HG03060 (cell line): ENCODE results near the gene CHRM1.
"Not testable (repeated sequence)": the region's sequence is repeated elsewhere in the genome, so short reads cannot be mapped to it uniquely, and the experiment has no call there.

Experiments
- ATAC-seq: cut with Tn5 transposase; IDR thresholded peaks from one replicate; pipeline ENCODE4 v1.9.1; 2021; ENCODE audit warnings: low read depth, moderate number of reproducible peaks; ENCODE audit not compliant: unreplicated experiment

CHRM1 gene

DNA sequence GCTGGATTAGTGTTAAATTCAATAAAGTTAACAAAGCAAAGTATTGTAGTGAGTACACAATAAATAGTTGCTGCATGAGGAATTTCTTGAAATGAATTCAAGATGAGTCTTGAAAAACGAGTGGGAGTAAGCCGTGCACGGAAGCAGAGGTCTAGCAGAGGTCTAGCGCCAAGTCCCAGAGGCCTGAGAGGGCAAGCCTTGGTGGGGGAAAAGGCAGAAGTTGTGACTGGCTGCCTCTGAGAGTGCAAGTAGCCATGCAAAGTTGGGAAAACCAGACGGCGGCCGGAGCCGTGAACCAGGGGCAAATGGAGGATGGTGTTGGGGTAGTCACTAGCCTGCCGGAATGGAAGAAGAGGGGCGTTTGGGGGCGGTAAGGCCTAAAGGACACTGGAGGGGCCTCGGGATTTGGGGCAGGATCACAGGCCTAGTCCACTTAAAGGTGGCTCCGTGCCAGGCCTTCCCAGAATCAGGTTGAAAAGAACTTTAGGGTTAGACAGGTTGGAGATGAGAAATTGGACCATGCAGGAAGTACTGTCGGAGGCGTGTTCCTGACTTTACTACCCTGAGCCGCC is 40.8 kb downstream of the CHRM1 start:
- ATAC-seq: no peak

DNA sequence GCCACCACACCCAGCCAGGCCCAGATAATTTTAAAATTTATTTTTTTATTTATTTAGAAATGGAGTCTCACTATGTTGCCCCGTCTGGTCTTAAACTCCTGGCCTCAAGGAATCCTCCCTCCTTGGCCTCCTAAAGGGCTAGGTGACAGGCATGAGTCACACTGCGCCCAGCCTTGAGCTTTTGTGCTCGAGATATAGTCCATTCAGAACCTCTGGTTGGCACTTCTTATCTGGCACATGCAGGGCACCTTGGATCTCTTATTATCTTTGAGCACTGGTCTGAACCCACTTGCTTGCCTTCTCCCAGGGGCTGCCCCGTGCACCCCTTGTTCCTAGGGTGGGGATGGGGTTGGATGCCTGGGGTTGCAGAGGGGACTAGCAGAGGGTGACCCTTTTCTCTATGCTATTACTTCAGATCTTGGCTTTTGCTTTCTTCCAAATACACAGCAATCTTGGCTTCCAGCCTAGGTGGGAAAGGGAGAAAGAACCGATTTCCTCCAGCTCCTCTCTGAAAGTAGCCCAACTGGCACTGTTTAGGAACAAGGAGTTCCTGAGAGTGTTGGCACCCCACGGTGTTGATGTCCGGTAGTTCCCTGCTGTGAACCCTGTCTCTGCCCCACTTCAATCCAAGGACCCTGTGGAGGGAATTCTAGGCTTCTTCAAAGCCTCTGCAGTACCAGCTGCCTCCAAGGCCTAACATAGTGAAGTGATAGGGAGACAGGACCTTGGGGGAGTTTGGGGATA is 41.8 kb downstream of the CHRM1 start:
- no peak for ATAC-seq

DNA sequence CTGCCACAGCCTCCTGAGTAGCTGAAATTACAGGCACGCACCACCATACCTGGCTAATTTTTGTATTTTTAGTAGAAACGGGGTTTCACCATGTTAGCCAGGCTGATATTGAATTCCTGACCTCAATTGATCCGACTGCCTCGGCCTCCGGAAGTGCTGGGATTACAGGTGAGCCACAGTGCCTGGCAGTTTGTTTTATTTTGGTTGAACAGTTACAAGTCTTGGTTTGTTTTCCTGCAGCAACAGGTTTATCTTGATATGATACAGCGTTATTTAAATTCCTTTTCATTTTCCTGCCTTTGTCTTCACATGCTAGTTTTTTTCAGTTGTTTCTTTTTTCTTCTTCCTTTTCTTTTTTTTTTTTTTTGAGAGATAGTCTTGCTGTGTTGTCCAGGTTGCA is 44.5 kb downstream of the CHRM1 start:
- no peak for ATAC-seq

DNA sequence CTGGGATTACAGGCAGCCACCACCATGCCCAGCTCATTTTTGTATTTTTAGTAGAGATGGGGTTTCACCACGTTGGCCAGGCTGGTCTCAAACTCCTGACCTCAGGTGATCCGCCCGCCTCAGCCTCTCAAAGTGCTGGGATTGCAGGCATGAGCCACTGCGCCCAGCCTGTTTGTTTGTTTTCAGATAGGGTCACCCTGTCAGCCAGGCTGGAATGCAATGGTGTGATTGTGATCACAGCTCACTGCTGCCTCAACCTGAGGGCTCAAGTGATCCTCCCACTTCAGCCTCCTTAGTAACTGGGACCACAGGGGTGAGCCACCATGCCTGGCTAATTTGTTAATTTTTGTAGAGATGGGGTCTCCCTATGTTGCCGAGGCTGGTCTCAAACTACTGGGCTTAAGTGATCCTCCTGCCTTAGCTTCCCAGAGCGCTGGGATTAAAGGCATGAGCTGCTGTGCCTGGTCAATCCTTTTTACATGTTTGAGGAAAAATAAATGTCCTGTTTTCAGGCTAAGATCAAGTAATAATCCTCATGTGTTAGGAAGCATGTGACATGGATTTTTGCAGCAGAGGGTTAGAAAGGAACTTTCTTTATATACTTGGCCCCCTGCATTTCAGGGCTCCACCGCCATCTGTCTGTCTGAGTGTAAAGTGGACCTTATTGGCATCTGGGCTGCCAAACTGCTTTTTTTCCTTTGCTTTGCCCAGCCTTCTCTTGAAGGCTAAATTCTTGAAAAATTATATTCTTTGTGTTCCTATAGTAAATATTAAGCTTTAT is 45.3 kb downstream of the CHRM1 start:
- ATAC-seq: no peak

DNA sequence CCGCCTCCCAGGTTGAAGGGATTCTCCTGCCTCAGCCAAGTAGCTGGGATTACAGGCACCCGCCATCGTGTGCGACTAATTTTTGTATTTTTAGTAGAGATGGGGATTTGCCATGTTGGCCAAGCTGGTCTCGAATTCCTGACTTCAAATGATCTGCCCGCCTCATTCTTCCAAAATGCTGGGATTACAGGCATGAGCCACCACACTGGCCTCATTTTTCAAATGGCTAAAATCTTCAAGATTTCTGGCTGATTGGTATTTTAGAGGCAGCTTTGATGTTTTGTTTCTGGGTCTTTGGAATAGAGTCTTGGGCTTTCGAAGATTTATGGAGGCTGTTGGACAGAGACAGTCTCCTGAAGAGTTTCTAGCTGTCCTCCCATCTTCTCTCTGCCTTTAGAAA is 46.3 kb downstream of the CHRM1 start:
- no peak for ATAC-seq

DNA sequence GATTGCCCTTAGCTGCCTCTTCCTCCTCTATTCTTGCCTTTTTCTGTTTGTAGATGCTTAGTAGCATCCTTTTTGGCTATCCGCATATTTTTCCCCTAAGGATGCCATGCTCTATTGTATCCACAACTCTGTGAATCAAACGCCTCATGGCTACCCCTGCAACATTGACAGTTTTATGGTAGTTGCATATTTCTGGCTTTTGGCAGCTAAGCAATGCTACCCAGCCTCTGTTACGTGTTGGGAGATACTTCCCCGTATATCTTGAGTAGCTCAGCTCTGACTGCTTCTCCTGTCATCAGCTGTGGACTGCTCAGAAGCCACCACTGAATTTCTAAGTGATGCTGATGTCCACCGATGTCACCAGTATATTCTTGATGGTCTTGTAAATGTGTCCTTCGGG is 55.5 kb downstream of the CHRM1 start:
- ATAC-seq: no peak

DNA sequence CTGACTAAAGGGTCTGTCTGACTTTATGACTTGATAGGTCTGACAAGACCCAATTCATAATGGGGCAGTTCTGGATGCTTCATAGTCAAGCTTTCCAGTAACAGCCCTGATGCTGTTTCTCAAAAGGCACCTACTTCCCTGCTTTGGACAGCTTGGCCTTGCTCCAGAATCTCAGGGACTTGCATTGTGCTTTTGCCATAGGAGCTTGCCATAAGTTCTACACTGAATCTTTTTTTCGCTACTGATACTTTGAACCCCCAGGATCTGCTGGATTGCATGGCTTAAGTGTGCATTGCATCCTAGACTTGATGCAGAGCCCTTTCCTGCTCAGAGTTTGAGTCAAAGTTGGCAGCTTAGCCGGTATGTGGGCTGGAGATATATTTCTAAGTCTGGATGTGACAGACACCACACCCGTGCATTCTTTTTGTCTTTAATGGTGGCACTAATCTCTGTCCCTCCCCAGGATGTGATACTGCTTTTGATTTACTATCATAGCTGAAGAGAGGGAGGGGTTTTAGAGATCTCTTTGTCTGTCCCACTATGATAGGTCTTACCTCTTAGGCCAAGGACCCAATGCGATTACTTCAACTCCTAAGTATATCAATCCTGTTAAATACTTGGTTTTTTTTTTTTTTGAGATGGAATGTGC is 57.4 kb downstream of the CHRM1 start:
- no peak for ATAC-seq

DNA sequence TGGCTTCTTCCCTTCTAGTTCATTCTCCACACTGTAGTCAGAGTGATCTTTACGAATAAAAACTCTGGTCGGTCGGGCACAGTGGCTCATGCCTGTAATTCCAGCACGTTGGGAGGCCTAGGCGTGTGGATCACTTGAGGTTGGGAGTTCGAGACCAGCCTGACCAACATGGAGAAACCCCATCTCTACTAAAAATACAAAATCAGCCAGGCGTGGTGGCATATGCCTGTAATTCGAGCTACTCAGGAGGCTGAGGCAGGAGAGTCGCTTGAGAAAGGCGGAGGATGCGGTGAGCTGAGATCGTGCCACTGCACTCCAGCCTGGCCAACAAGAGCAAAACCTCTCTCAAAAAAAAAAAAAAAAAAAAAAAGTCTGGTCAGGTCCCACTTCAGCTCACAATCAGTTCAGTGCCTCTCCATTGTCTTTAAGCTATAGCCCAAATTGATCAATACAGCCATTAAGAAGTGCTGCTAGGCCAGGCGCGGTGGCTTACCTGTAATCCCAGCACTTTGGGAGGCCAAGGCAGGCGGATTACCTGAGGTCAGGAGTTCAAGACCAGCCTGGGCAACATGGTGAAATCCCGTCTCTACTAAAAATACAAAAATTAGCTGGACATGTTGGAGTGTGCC is 59.5 kb downstream of the CHRM1 start:
- not testable (repeated sequence) for ATAC-seq

DNA sequence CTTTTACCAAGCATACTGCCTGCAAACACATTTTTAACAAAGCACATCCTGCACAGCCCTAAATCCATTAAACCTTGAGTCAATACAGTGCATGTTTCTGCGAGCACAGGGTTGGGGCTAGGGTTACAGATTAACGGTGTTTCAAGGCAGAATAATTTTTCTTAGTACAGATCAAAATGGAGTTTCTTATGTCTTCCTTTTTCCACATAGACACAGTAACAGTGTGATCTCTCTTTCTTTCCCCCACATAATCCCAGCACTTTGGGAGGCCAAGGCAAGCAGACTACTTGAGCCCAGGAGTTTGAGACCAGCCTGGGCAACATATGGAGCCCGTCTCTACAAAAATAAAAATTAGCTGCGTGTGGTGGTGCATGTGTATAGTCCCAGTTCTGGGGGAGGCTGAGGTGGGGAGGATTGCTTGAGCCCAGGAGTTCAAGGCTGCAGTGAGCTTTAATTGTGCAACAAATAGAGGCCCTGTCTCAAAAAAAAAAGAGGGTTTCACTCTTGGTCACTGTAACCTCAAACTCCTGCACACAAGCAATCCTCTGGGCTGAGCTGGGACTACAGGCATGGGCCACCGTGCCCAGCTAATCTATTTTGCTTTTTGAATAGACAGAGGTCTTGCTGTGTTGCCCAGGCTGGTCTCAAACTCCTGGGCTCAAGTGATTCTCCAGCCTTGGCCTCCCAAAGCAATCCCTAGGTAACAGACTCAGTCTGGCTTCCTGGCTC is 60.2 kb downstream of the CHRM1 start:
- ATAC-seq: no peak

DNA sequence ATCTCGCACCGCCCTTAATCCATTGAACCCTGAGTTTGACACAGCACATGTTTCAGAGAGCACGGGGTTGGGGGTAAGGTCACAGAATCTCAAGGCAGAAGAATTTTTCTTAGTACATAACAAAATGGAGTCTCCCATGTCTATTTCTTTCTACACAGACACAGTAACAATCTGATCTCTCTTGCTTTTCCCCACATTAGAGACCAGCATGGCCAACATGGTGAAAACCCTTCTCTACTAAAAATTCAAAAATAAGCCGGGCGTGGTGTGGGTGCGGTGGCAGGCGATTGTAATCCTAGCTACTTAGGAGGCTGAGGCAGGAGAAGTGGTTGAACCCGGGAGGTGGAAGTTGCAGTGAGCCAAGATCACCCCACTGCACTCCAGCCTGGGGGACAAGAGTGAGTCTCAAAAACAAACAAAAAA is 61.9 kb downstream of the CHRM1 start:
- not testable (repeated sequence) for ATAC-seq
